NCI-H2081 treated with DMSO at 0.1 percent for 48 hours (cell line): Measurements from ENCODE around the gene ANK2.

Source experiments
- DNase-seq: peaks from one replicate; lab custom pipeline; 2025; lab: John Stamatoyannopoulos, UW

Gene ANK2

GRCh38 chr4:113344100-113344499 lies 294.6 kb downstream of the ANK2 start:
- no peak for DNase-seq

DNA sequence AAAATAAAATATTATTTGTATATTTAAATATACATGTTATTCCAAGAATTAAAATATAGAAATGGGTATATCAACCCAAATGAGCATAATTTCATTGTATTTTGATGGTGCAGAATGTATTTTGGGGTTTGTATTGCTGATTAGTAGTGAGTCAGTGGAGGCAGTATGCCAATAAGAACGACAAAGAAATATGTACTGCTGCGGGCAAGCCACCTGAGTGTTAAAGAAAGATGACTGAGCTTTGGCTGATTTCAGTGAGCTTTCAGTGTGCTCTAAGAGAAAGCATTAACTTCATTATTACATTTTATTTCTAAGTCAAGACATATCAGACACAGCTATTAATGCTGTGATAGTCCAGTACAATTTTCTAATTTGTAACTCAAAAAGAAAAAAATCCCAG lies 297.8 kb downstream of the ANK2 start:
- DNase-seq, result no peak

GRCh38 chr4:113349430-113349829 lies 300.0 kb downstream of the ANK2 start:
- DNase-seq, result no peak

- no peak for DNase-seq
Measured at GRCh38 chr4:113350576-113350975, 301.1 kb downstream of the ANK2 start.

GRCh38 chr4:113355550-113356371 lies 306.3 kb downstream of the ANK2 start:
- no peak for DNase-seq

- DNase-seq, result no peak
Measured at GRCh38 chr4:113356453-113356852, 307.0 kb downstream of the ANK2 start.

DNA sequence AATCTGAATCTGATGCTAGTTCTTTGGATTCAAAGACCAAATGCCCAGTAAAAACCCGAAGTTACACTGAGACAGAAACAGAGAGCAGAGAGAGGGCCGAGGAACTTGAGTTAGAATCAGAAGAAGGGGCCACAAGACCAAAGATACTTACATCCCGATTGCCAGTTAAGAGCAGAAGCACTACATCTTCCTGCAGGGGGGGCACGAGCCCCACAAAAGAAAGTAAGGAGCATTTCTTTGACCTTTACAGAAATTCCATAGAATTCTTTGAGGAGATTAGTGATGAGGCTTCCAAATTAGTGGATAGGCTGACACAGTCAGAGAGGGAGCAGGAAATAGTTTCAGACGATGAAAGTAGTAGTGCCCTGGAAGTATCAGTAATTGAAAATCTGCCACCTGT lies 309.3 kb downstream of the ANK2 start:
- DNase-seq, result no peak

DNA sequence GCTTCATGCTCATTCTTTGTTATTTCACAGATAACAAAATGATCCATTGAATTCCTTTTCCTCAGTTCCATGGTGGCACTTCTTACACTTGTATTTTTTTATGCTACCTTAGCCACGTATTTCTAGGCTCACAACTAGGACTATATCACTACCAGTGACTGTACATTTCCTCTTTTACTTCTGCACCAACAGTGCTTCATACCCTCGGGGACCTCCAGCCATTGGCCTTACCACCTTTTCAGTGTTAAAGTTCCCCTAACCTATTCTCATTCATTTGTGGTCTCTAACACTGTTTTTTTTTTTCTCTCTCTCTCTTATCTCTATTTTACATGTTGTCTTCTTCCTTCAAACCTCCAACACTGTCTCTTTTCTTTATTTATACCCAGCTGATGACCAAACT lies 315.9 kb downstream of the ANK2 start:
- no peak for DNase-seq

GRCh38 chr4:113368056-113368455 lies 318.6 kb downstream of the ANK2 start:
- no peak for DNase-seq

DNA sequence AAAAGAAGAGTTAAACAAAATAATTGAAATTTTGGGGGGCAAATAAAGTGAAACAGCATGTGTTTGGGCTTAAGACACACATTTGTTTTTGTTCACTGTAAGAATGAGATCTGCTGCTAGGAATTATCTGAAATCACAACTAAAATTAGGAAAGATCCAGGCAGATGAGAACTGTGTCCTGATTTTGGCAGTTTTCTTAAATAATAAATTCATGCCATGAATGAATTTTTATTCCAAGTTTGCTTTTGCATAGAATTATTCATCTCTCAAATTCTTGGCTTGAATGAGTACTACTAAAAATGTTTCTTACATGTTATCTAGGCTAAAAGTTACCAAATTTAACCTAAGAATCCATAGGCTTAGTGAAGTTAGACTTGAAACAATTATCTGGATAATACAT lies 321.7 kb downstream of the ANK2 start:
- DNase-seq, result no peak

GRCh38 chr4:113375964-113376666 lies 326.7 kb downstream of the ANK2 start:
- no peak for DNase-seq

DNA sequence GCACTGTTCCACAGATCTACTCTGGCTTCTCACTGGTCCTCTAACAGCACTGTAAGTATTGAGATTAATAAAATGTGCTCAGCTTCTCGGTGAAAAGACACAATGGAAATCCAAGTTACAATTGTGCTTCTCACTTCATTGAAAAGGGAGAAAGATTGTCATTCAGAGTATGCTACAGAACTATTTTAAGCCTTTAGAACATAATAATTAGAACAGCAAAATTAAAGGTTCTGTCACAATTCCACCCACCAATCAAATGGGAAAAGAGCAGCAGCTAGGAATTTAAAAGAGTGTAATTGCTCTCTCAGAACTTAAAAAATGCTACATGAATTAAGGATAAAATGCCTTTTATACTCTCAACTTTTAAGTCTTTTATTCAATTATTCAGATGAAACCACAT lies 329.4 kb downstream of the ANK2 start:
- no peak for DNase-seq

GRCh38 chr4:113382704-113383103 lies 333.3 kb downstream of the ANK2 start:
- no peak for DNase-seq

DNA sequence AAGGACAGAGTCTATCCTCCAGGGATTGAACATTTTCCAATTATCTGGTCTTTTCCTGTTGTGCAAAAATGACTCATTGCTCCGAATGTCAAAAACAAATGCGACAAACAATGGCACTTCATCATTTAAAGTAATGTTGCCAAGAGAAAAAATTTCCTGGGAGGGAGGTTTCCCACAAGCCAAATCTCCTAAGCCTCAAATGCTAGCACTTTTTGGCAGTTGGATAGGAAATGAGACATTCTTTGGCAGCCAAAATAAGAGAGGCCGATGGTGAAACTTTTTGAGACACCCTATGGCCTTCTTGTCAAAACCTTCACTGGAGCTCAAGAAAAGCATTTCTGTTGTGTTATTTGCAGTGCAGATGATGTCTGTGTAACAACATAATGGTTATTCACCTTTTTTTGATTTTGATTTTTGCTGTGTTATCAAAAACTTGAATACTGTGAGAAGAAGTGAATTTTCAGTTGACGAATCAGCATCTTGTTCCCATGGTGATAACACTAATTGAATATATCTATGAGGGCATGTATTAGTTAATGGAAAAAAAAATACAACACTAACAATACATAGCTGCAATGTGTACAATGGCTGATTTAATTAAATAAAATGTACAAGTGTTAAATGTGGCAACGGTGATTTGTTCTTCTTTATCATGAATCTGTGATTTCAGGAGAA lies 333.8 kb downstream of the ANK2 start:
- DNase-seq, result no peak

DNA sequence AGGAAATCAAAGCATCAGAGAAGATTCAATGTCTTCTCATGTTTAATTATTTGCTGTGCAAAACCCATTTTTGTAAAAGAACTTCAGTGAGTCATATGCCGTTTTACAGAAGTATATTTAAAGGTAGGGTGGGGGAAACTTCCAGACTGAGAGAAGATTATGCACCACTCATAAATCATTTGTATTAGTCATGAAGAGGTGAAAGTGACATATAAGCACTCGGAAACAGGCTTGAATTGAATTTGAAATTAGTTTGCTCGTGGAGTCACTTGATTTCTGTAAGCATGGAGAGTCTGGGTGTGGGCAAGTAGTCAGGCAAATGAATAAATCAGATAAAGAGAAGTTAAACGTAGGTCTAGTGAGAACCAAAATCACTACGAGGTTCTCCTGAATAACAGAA lies 335.1 kb downstream of the ANK2 start:
- DNase-seq, result no peak

DNA sequence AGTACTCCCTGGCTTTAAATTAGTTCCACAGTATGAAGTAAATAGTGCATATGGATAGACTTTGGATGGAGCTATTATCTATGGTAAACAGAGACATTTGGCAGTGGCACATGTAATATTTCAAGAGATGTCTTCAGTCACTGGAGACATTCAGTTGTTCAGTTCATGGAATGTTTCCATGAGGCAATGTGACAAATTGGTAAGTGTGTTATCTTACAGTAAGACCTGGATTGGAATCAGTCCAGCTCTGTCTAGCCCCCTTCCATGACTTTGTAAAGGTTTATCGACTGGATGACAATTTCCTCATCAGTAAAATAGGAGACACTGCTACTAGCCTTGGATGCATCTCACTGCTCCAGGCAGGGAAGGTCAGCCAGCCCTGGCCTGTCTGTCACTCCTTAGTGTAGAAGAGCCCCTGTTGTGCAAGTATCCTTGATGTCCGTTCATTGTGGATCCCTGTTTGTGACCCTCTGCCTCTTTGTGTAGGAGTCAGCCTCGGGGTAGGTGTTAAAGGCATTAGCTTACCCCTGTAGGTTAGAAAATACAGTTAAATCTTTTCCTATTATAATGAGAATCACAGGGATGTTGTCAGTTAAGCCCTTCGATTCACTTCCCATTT lies 335.9 kb downstream of the ANK2 start:
- no peak for DNase-seq

GRCh38 chr4:113389160-113389559 lies 339.7 kb downstream of the ANK2 start:
- DNase-seq, result no peak

DNA sequence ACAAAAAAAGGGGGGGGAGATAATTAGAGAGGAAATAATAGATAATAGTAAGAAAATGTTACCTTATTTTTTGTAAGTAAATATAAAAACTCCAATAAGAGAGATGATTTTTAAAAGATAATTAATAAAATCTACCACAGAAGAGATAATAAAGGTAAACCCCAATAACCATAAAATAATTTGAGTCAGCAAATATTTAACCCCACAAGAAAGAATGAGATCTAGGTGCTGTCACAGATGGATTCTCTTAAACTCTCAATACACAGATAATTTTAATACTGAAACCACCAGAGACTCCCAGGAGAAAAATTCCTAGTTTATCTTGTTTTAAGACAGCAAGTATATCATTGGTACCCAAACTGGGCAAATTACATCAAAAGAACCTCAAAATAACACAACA lies 341.4 kb downstream of the ANK2 start:
- DNase-seq, result no peak

DNA sequence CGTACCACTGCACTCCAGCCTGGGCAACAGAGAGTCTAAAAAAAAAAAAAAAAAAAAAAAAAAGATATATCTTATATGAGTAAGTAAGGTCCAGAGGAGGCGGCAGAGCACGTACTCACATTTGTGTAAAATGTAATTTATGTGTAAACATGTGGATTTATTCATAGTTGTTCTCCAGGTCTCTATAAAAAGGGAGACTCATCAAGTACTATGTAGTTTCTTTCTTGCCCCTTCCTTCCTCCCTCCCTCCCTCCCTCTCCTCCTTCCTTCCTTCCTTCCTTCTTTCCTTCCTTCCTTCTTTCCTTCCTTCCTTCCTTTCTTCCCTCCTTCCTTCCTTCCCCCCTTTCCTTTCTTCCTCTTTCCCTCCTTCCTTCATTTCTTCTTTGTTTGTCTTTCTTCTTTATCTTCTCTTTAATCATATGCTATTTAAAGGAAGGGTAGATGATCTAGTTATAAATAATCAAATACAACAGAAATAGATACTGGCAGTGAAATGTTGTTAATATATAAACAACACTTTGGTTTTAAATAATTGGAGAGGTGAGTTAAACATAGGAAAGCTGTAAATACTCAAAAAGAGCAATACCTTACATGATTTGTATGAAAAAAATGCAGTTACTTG lies 344.8 kb downstream of the ANK2 start:
- DNase-seq, result no peak

- peak; percentile 49 for DNase-seq
Measured at GRCh38 chr4:113394730-113395530, 345.5 kb downstream of the ANK2 start.

- no peak for DNase-seq
Measured at GRCh38 chr4:113397114-113397701, 347.8 kb downstream of the ANK2 start.
